HEK293 (cell line): ENCODE results near the gene PDE2A.

Experiments used
- CTCF ChIA-PET: fragments of 350-600 bp; formaldehyde crosslinking; extraction: SDS; loops from one replicate; lab custom pipeline; 2021; ENCODE audit warnings: antibody characterized with exemption; lab: Yijun Ruan, JAX
- POLR2A ChIA-PET: fragments of 300-600 bp; formaldehyde crosslinking; extraction: SDS; loops from one replicate; lab custom pipeline; 2020; ENCODE audit warnings: antibody characterized with exemption, inconsistent platforms; lab: Yijun Ruan, JAX
- H3K27ac ChIP-seq: fragments of 200-500 bp; sonication (Bioruptor generic); 2 replicates; pipeline ENCODE4 v1.5.1; 2014; ENCODE audit warnings: low read depth, low read length, control low read depth, inconsistent platforms; ENCODE audit errors: extremely low read depth
- H3K36me3 ChIP-seq, 2 experiments: fragments of 200-500 bp in 1 of 2; sonication (Bioruptor generic) in 1 of 2; 1 replicate in 1 of 2; 2 replicates in 1 of 2; pipeline ENCODE4 v1.5.1; 2014 to 2017; ENCODE audit warnings: inconsistent platforms in 2 of 2, low read length in 2 of 2; ENCODE audit not compliant: control insufficient read depth in 2 of 2, insufficient read depth in 1 of 2
- H3K4me1 ChIP-seq: fragments of 200-500 bp; sonication (Bioruptor generic); 2 replicates; pipeline ENCODE4 v1.5.1; 2014; ENCODE audit warnings: mild to moderate bottlenecking, low read length, inconsistent platforms; ENCODE audit not compliant: control insufficient read depth, insufficient read depth
- H3K4me3 ChIP-seq: 2 replicates; pipeline ENCODE4 v1.5.1; 2011; ENCODE audit warnings: low read depth, mild to moderate bottlenecking, control low read depth, low read length, moderate library complexity
- H3K9me3 ChIP-seq: fragments of 200-500 bp; sonication (Bioruptor generic); 2 replicates; pipeline ENCODE4 v1.5.1; 2014; ENCODE audit warnings: low read depth, low read length, inconsistent platforms; ENCODE audit not compliant: control insufficient read depth, insufficient read depth
- EGR2 ChIP-seq: fragments of 450-650 bp; formaldehyde crosslinking; IDR thresholded peaks from 2 replicates; pipeline ENCODE4 v1.5.1; 2016; ENCODE audit warnings: low read depth, missing biosample characterization, missing genetic modification characterization
- GLI4 ChIP-seq: fragments of 450-650 bp; formaldehyde crosslinking; IDR thresholded peaks from 2 replicates; pipeline ENCODE4 v1.5.1; 2016; ENCODE audit warnings: missing biosample characterization, missing genetic modification characterization
- IKZF3 ChIP-seq: fragments of 450-650 bp; IDR thresholded peaks from 2 replicates; pipeline ENCODE4 v1.5.0; 2018; ENCODE audit warnings: missing biosample characterization, mild to moderate bottlenecking, missing genetic modification characterization, moderate library complexity
- KLF1 ChIP-seq: fragments of 450-650 bp; formaldehyde crosslinking; IDR thresholded peaks from 2 replicates; pipeline ENCODE4 v1.5.1; 2016; ENCODE audit warnings: missing biosample characterization, missing genetic modification characterization
- KLF10 ChIP-seq: fragments of 450-650 bp; IDR thresholded peaks from 2 replicates; pipeline ENCODE4 v1.5.1; 2018; ENCODE audit warnings: missing biosample characterization, mild to moderate bottlenecking, missing genetic modification characterization
- SCRT1 ChIP-seq: fragments of 450-650 bp; formaldehyde crosslinking; IDR thresholded peaks from 2 replicates; pipeline ENCODE4 v1.5.1; 2016; ENCODE audit warnings: missing biosample characterization, missing genetic modification characterization, borderline replicate concordance
- SCRT2 ChIP-seq: fragments of 450-650 bp; formaldehyde crosslinking; IDR thresholded peaks from 2 replicates; pipeline ENCODE4 v1.5.1; 2016; ENCODE audit warnings: missing biosample characterization, missing genetic modification characterization
- SETDB1 ChIP-seq: IDR thresholded peaks from one replicate; pipeline ENCODE4 v1.6.1; 2017; ENCODE audit warnings: mild to moderate bottlenecking, low read length, moderate library complexity, mixed read lengths; ENCODE audit not compliant: insufficient read length
- TRIM28 ChIP-seq: IDR thresholded peaks from 2 replicates; pipeline ENCODE4 v1.6.1; 2011; ENCODE audit warnings: low read length, control low read depth, borderline replicate concordance
- ZBTB17 ChIP-seq: fragments of 450-650 bp; formaldehyde crosslinking; IDR thresholded peaks from 2 replicates; pipeline ENCODE4 v1.5.1; 2016; ENCODE audit warnings: missing biosample characterization, missing genetic modification characterization
- ZBTB20 ChIP-seq: fragments of 450-650 bp; formaldehyde crosslinking; IDR thresholded peaks from 2 replicates; pipeline ENCODE4 v1.5.1; 2016; ENCODE audit warnings: missing biosample characterization, missing genetic modification characterization
- ZBTB44 ChIP-seq: fragments of 450-650 bp; IDR thresholded peaks from 2 replicates; pipeline ENCODE4 v1.5.1; 2018; ENCODE audit warnings: missing biosample characterization, mild to moderate bottlenecking, missing genetic modification characterization
- ZNF10 ChIP-seq: fragments of 450-650 bp; formaldehyde crosslinking; IDR thresholded peaks from 2 replicates; pipeline ENCODE4 v1.5.1; 2017; ENCODE audit warnings: missing biosample characterization, missing genetic modification characterization
- ZNF148 ChIP-seq: fragments of 450-650 bp; formaldehyde crosslinking; IDR thresholded peaks from 2 replicates; pipeline ENCODE4 v1.5.0; 2017; ENCODE audit warnings: missing biosample characterization, missing genetic modification characterization, borderline replicate concordance
- ZNF169 ChIP-seq: fragments of 450-650 bp; formaldehyde crosslinking; IDR thresholded peaks from 2 replicates; pipeline ENCODE4 v1.5.1; 2016; ENCODE audit warnings: missing biosample characterization, missing genetic modification characterization
- ZNF214 ChIP-seq: fragments of 450-650 bp; formaldehyde crosslinking; IDR thresholded peaks from 2 replicates; pipeline ENCODE4 v1.5.1; 2017; ENCODE audit warnings: missing biosample characterization, mild to moderate bottlenecking, missing genetic modification characterization, borderline replicate concordance
- ZNF302 ChIP-seq: fragments of 450-650 bp; formaldehyde crosslinking; IDR thresholded peaks from 2 replicates; pipeline ENCODE4 v1.5.1; 2016; ENCODE audit warnings: missing biosample characterization, missing genetic modification characterization, low read depth
- ZNF426 ChIP-seq: fragments of 450-650 bp; formaldehyde crosslinking; IDR thresholded peaks from 2 replicates; pipeline ENCODE4 v1.5.1; 2017; ENCODE audit warnings: missing biosample characterization, missing genetic modification characterization, mild to moderate bottlenecking, inconsistent platforms, moderate library complexity
- ZNF514 ChIP-seq: fragments of 450-650 bp; formaldehyde crosslinking; IDR thresholded peaks from 2 replicates; pipeline ENCODE4 v1.5.1; 2016; ENCODE audit warnings: missing biosample characterization, missing genetic modification characterization
- ZNF585B ChIP-seq: fragments of 450-650 bp; formaldehyde crosslinking; IDR thresholded peaks from 2 replicates; pipeline ENCODE4 v1.5.1; 2016; ENCODE audit warnings: missing biosample characterization, missing genetic modification characterization
- ZNF704 ChIP-seq: fragments of 450-650 bp; formaldehyde crosslinking; IDR thresholded peaks from 2 replicates; pipeline ENCODE4 v1.5.1; 2016; ENCODE audit warnings: missing biosample characterization, missing genetic modification characterization
- ZNF707 ChIP-seq: fragments of 450-650 bp; formaldehyde crosslinking; IDR thresholded peaks from 2 replicates; pipeline ENCODE4 v1.5.1; 2016; ENCODE audit warnings: missing biosample characterization, missing genetic modification characterization
- ZSCAN16 ChIP-seq: fragments of 450-650 bp; formaldehyde crosslinking; IDR thresholded peaks from 2 replicates; pipeline ENCODE4 v1.5.1; 2016; ENCODE audit warnings: missing biosample characterization, missing genetic modification characterization
- ZSCAN4 ChIP-seq: fragments of 450-650 bp; formaldehyde crosslinking; IDR thresholded peaks from 2 replicates; pipeline ENCODE4 v1.5.1; 2017; ENCODE audit warnings: missing biosample characterization, missing genetic modification characterization

PDE2A gene

GRCh38 chr11:72647882-72648281, 26.3 kb downstream of the PDE2A start (continued):
- TF ChIP-seq IKZF3 (tag by site-specific recombination) (no peak), KLF10 (no peak), ZNF10 (tag by site-specific recombination) (no peak), GLI4 (tag by site-specific recombination) (no peak)

- no peaks in the 10 kb centered on the region for H3K4me1 ChIP-seq
- no peaks in the 10 kb centered on the region for H3K9me3 ChIP-seq
- no peak overlapping the region for H3K27ac ChIP-seq
- H3K36me3 ChIP-seq: no peaks in the 10 kb centered on the region
- H3K4me3 ChIP-seq: no peak overlapping the region
- no peak for TF ChIP-seq SCRT1
- TF ChIP-seq TRIM28: no peak
- TF ChIP-seq SETDB1: no peak
- TF ChIP-seq ZBTB44 (tag by site-specific recombination): no peak
- 0 out of 2 replicates have a peak, but pooled peaks have one; percentile 23 for TF ChIP-seq SCRT2 (tag by site-specific recombination)
- ChIA-PET CTCF (interaction anchor here (0.5 to 5.6 kb wide), 4 partner anchors 57 to 126 kb away, joined by 3 to 47 read pairs (median 3); no protein-coding TSS in a partner anchor), POLR2A (no interaction called here)
These were observed 27.8 kb downstream of the PDE2A start for GRCh38 chr11:72646472-72646871.

GRCh38 chr11:72646024-72646423, 28.2 kb downstream of the PDE2A start:
- H3K4me3 ChIP-seq: no peak overlapping the region
- no peaks in the 10 kb centered on the region for H3K36me3 ChIP-seq
- H3K9me3 ChIP-seq: no peaks in the 10 kb centered on the region
- no peak for TF ChIP-seq ZBTB20 (tag by site-specific recombination)
- TF ChIP-seq ZNF148 (tag by site-specific recombination): no peak
- TF ChIP-seq ZNF426 (tag by site-specific recombination): no peak
- no peak for TF ChIP-seq ZNF214
- TF ChIP-seq ZNF707 (tag by site-specific recombination): no peak
- no peak for TF ChIP-seq IKZF3 (tag by site-specific recombination)
- TF ChIP-seq ZBTB17 (tag by site-specific recombination): no peak
- no peak for TF ChIP-seq ZSCAN16 (tag by site-specific recombination)
- TF ChIP-seq ZNF302 (tag by site-specific recombination): no peak
- no peak for TF ChIP-seq ZNF514 (tag by site-specific recombination)
- TF ChIP-seq ZNF585B (tag by site-specific recombination): no peak
- TF ChIP-seq ZSCAN4: no peak
- no peak for TF ChIP-seq EGR2 (tag by site-specific recombination)
- TF ChIP-seq GLI4 (tag by site-specific recombination): no peak
- no peak for TF ChIP-seq KLF1
- TF ChIP-seq ZNF169: no peak
- no peak for TF ChIP-seq ZNF704 (tag by site-specific recombination)
- TF ChIP-seq, all 188 proteins: peak for 0
- POLR2A ChIA-PET: no interaction called here
- Histone ChIP-seq H3K4me1 (no peaks in the 10 kb centered on the region), H3K27ac (no peak overlapping the region)
- CTCF ChIA-PET: interaction anchor here (0.5 to 5.6 kb wide), 2 partner anchors 58 to 125 kb away, joined by 3 to 47 read pairs; no protein-coding TSS in a partner anchor
